Measurements from ENCODE around the gene CTNNA3.

DNA sequence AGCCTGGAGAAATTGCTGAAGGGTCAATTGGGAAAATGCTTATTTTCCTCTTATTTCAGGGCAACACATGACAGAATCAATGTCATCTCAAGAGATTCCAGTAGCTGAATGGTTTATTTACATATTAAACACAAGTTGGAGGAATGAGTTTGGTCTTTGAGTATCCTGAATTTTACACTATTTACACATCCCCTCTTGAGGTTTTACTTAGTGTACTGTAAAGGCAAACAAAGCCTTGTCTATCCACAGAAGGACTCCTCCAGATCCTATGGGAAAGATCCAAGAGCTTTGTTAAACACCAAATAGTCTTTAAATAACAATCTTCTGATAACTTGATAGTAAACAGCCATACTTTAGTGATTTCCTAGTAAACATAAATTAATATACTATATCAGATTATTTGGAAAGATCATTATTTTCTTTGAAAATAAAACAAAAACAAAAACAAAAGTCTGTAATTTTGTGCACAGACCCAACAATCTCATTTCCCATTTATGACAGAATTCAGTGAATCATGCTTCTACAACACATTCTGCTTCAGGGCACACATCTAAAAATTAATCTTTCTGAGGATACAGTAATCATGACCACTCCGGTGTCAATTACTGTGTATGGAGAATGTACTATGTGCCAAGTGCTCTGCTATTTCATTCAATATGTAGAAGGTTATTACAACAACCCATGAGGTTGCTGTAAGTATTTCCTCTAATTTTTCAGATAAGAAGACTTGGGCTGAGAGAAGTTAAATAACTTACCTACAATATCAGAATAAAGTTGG is 1345.2 kb downstream of the CTNNA3 start:
- TF ChIP-seq, protein P1, sequence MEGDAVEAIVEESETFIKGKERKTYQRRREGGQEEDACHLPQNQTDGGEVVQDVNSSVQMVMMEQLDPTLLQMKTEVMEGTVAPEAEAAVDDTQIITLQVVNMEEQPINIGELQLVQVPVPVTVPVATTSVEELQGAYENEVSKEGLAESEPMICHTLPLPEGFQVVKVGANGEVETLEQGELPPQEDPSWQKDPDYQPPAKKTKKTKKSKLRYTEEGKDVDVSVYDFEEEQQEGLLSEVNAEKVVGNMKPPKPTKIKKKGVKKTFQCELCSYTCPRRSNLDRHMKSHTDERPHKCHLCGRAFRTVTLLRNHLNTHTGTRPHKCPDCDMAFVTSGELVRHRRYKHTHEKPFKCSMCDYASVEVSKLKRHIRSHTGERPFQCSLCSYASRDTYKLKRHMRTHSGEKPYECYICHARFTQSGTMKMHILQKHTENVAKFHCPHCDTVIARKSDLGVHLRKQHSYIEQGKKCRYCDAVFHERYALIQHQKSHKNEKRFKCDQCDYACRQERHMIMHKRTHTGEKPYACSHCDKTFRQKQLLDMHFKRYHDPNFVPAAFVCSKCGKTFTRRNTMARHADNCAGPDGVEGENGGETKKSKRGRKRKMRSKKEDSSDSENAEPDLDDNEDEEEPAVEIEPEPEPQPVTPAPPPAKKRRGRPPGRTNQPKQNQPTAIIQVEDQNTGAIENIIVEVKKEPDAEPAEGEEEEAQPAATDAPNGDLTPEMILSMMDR (IDR thresholded peaks at IDR 0.05; ENCODE audit: poor library complexity, severe bottlenecking) = no peak
- TF ChIP-seq, protein P2, sequence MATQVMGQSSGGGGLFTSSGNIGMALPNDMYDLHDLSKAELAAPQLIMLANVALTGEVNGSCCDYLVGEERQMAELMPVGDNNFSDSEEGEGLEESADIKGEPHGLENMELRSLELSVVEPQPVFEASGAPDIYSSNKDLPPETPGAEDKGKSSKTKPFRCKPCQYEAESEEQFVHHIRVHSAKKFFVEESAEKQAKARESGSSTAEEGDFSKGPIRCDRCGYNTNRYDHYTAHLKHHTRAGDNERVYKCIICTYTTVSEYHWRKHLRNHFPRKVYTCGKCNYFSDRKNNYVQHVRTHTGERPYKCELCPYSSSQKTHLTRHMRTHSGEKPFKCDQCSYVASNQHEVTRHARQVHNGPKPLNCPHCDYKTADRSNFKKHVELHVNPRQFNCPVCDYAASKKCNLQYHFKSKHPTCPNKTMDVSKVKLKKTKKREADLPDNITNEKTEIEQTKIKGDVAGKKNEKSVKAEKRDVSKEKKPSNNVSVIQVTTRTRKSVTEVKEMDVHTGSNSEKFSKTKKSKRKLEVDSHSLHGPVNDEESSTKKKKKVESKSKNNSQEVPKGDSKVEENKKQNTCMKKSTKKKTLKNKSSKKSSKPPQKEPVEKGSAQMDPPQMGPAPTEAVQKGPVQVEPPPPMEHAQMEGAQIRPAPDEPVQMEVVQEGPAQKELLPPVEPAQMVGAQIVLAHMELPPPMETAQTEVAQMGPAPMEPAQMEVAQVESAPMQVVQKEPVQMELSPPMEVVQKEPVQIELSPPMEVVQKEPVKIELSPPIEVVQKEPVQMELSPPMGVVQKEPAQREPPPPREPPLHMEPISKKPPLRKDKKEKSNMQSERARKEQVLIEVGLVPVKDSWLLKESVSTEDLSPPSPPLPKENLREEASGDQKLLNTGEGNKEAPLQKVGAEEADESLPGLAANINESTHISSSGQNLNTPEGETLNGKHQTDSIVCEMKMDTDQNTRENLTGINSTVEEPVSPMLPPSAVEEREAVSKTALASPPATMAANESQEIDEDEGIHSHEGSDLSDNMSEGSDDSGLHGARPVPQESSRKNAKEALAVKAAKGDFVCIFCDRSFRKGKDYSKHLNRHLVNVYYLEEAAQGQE (IDR thresholded peaks at IDR 0.05; ENCODE audit: borderline replicate concordance) = no peak
- TF ChIP-seq EP300 (conservative IDR thresholded peaks at IDR 0.05; ENCODE audit: poor library complexity, severe bottlenecking) (no peak), EZH2 (IDR thresholded peaks at IDR 0.05; ENCODE audit: borderline replicate concordance, insufficient read depth, low read length, poor library complexity, severe bottlenecking) (no peak), POLR2AphosphoS5 (IDR thresholded peaks at IDR 0.05) (no peak), TAF1 (IDR thresholded peaks at IDR 0.05; ENCODE audit: low read depth) (no peak), MXI1 (conservative IDR thresholded peaks at IDR 0.05; ENCODE audit: poor library complexity, severe bottlenecking) (no peak), SMC3 (conservative IDR thresholded peaks at IDR 0.05; ENCODE audit: poor library complexity) (no peak), RAD21 (conservative IDR thresholded peaks at IDR 0.05) (no peak)
